IPS-18c (cell line): ENCODE measurements around the gene MRPS10.
"Not testable (repeated sequence)": the region's sequence is repeated elsewhere in the genome, so short reads cannot be mapped to it uniquely, and the experiment has no call there.

Experiments
- H3K4me3 ChIP-seq: 2 replicates; pipeline ENCODE4 v1.7.0; 2013; ENCODE audit warnings: low read depth, mild to moderate bottlenecking, low read length, moderate library complexity; ENCODE audit not compliant: insufficient read depth
- H3K9me3 ChIP-seq: one replicate; pipeline ENCODE4 v1.6.1; 2013; ENCODE audit warnings: mild to moderate bottlenecking, low read length, moderate library complexity; ENCODE audit not compliant: control insufficient read depth, insufficient read depth

The MRPS10 gene

DNA sequence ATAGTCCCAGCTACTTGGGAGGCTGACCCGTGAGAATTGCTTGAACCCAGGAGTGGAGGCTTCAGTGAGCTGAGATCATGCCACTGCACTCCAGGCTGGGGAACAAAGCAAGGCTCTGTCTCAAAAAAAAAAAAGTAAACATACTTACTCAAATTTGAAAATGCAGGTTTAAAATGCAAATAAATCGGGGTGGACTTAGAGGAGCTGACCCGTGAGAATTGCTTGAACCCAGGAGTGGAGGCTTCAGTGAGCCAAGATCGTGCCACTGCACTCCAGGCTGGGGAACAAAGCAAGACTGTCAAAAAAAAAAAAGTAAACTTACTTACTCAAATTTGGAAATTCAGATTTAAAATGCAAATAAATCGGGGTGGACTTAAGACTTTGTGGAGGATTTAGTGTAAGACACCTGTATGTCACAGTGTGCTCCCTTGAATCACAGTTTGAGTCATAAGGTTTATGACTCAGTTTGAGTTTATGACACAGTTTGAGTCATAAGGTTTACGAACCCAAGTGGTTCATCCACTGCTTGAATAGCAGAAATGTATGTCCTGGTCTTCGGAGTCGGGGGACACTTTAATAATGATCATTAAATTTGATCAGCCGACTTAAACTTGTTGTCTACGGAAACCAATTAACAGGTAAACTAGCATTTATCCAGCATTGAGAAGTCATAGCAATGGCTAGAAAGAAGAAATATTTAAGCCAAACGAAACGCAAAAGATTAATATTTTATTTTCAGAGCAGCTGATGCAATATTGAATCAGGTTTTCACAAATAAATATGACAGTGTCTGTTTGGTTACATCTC is 6.8 kb upstream of the MRPS10 start:
- no peak overlapping the region for H3K4me3 ChIP-seq
- H3K9me3 ChIP-seq = no peaks in the 10 kb centered on the region

DNA sequence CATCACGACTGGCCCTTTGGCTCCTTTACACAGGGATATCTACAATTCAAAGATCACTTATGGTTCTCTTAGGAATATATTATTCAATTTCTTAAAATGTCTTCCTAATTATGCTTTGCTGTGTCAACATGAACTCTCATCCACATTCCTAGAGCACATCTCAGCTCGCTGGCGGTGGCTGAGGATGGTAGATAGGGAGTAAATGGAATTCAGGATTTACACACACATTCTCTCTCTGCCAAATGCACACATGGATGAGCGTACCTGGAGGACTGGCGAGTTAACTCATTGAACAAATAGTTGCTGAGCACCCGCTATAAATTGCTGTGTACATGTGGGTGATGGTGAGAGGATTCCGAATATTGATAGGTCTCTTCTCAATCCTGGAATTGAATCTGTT is 4.8 kb upstream of the MRPS10 start:
- Histone ChIP-seq H3K4me3 (no peak overlapping the region), H3K9me3 (no peaks in the 10 kb centered on the region)

- no peaks in the 10 kb centered on the region for H3K9me3 ChIP-seq
- no peak overlapping the region for H3K4me3 ChIP-seq
Measured at GRCh38 chr6:42221546-42221945, 3.9 kb upstream of the MRPS10 start.

DNA sequence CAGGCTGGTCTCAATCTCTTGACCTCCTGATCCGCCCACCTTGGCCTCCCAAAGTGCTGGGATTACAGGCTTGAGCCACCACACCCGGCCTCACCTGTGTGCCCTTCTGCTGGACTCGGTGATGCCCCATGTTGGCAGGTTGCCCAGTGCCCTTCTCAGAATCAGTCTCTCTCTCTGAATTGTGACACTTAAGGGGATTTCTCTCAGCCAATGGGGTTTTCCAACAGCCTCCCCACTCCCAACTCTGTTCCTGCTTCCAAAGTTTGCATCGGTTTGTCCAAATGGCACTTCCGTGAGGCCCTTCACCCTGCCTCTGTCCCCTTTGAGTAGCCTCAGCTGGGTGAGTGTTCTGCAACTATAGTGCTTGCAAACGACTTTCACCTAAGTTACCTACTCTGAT is 3.1 kb upstream of the MRPS10 start:
- no peaks in the 10 kb centered on the region for H3K9me3 ChIP-seq
- H3K4me3 ChIP-seq = no peak overlapping the region

DNA sequence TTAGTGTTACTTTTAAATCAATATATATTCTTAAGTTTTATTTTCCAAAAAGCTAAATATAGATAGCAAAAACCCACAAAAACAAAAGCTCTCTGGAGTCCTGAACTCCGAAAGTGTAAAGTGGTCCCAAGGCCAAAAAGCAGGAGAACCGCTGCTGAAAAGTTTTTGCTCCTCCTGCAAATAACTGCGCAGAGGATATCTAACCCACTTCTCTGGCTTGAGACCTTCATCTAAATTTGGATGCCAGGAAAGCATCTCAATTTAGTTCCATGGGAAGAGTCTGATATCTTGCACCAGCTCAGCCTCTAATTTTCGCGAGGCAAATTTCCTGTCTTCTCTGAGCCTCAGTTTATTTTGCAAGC is 523 bp downstream of the MRPS10 start:
- no peaks in the 10 kb centered on the region for H3K9me3 ChIP-seq
- H3K4me3 ChIP-seq = peak overlapping the region; percentile 89

GRCh38 chr6:42216495-42216894 is 1.2 kb downstream of the MRPS10 start:
- H3K4me3 ChIP-seq = not testable (repeated sequence)

GRCh38 chr6:42212442-42212841 is 5.2 kb downstream of the MRPS10 start:
- H3K9me3 ChIP-seq = no peaks in the 10 kb centered on the region
- no peak overlapping the region for H3K4me3 ChIP-seq

More at GRCh38 chr6:42216495-42216894, 1.2 kb downstream of the MRPS10 start:
- H3K9me3 ChIP-seq = not testable (repeated sequence)

DNA sequence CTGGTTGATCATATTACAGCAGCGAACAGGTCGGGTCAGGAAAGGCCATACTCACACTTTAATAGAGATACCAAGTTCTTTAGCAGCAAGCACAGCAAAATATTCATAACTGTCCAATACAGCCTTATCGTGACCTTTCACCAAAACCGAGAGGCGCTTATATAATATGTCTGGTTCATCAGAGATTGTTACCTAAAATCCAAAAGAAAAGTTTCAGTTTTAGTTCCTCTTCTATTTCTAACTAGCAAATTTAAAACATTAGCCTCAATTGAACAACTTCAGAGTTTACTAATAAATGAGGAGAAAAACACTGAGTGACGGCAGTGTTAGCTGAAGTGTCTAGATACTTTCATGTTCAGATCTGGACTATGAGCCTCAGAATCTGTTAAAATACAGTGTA is 5.9 kb downstream of the MRPS10 start:
- Histone ChIP-seq H3K4me3 (no peak overlapping the region), H3K9me3 (no peaks in the 10 kb centered on the region)

- H3K9me3 ChIP-seq = no peaks in the 10 kb centered on the region
- no peak overlapping the region for H3K4me3 ChIP-seq
Measured at GRCh38 chr6:42210551-42210950, 7.1 kb downstream of the MRPS10 start.

DNA sequence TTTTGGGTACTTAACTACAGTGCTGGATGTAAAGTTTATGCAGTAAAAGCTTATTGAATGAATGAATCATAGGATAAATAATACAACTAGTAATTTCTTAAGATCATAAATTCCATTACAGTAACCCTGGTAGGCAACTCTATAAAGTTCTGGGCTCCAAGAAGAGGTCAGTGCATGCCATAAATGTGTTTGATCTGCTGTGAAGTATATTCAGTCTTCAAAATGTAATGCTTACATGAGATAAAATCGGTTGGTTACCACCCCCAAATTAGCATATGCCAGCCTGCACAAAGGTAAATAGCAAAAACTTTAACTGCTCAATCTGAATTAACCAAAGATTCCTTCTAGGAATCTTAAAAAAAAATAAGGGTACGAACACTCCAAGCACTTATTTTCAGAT is 10.1 kb downstream of the MRPS10 start:
- H3K9me3 ChIP-seq, H3K4me3 ChIP-seq: not testable (repeated sequence)

DNA sequence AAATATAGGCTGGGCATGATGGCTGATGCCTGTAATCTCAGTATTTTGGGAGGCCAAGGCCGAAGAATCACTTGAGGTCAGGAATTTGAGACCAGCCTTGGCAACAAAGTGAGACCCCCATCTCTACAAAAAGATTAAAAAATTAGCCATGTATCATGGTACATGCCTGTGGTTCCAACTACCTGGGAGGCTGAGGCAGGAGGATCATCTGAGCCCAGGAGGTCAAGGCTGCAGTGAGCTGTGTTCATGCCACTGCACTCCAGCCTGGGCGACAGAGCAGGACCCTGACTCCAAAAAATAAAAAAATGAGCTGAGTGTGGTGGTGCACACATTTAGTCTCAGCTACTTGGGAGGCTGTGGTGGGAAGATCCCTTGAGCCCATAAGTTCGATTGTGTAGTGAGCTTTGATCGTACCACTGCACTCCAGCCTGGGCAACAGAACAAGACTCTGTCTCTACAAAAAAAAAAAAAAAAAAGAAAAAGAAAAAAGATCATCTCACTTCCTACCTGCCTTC is 12.8 kb downstream of the MRPS10 start:
- no peak overlapping the region for H3K4me3 ChIP-seq
- no peaks in the 10 kb centered on the region for H3K9me3 ChIP-seq

DNA sequence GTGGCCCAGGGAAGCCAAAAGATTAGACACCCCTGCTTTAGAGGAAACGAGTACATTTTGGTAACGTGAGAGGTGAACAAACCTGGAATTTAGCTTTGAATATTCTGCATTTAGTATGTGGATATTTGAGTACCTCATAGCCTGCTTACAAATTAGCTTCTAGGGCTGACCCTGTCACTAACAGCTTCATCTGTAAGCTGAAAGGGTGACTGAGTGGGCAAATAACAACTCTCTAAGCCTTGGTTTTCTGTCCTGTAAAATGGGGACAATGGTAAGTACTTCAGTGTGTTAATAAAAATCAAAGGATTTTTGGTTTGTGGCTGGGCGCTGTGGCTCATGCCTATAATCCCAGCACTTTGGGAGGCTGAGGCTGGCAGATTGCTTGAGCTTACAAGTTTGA is 14.5 kb downstream of the MRPS10 start:
- Histone ChIP-seq H3K9me3 (no peaks in the 10 kb centered on the region), H3K4me3 (no peak overlapping the region)

DNA sequence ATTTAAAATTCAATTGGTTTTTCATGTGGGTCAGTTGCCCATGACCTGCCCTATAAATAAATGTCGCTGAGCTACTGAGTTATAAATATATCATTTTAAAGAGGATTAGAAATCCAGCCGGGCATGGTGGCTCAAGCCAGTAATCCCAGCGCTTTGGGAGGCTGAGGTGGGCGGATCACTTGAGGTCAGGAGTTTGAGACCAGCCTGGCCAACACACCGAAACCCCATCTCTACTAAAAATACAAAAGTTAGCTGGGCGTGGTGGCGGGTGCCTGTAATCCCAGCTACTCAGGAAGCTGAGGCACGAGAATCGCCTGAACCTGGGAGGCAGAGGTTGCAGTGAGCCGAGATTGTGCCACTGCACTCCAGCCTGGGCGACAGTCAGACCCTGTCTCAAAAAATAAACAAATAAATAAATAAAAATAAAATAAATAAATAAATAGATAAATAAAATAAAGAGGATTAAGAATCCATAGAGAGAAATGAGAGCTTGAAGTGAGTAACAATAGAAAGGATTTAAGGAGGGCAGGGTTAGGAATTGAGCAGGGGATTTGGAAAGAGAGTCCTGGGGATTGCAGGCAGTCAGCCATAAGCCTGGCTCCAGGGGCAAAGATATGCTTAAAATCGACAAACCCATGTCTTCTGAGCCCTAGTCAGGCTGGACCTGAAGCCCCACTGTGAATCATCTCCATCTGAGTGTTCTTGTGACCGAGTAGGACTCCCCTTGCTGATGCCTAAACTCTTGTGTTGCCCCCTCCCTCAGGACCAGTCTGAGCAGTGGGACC is 15.3 kb downstream of the MRPS10 start:
- not testable (repeated sequence) for H3K4me3 ChIP-seq, H3K9me3 ChIP-seq

- Histone ChIP-seq H3K9me3 (no peaks in the 10 kb centered on the region), H3K4me3 (no peak overlapping the region)
Measured at GRCh38 chr6:42201382-42201781, 16.3 kb downstream of the MRPS10 start.

DNA sequence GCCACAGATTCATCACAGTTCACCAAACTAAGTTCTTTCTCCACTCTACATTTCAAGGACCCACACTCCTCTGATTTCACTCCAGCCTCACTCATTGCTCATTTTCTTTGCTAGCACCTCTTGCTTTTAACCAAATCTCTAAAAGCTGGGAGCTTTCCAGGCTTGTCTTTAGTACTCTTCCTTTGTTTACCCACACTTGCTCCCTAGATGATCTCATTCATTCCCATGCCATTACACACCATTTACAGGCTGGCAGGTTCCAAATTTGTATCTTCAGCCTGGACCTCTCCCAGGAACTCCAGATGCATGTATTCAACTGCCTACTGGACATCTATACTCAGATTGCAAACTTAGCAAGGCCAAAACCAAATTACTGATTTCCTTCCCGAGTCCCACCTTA is 17.6 kb downstream of the MRPS10 start:
- no peak overlapping the region for H3K4me3 ChIP-seq

DNA sequence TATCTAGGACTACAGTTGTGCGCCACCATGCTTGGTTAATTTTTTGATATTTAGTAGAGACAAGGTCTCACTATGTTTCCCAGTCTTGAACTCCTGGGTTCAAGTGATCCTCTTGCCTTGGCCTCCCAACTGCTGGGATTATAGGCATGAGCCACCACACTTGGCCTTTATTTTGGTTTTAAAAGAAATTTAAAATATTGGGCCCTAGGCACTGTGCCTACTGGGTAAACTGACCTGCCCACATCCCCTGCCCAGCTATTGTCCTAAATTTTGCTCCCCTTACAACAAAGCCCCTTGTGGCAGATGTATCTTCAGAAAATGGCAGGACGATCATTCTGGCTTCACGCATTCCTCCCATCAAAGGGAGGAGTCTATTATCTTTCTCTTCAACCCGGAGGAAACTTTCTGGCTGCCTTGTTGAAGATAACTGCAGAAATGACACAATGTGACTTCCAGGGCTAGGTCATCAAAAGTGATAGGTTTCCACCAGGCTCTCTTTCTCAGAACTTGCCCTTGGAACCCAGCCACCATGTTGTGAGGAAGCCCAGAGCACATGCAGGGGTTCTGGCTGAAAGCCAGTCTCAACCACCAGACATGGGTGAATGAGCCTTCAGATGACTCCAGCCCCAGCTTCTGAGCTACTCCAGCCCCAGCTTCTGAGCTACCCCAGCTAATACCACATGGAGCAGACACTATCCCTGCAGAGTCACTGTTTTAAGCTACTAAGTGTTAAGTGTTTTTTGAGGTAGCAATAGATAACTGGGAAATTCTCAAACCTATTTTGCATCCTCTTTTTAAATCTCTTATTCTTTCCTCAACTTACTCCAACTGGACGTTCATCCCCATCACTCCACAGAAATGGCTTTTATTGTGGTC is 18.3 kb downstream of the MRPS10 start:
- Histone ChIP-seq H3K9me3 (no peaks in the 10 kb centered on the region), H3K4me3 (no peak overlapping the region)

More for the DNA sequence above, 17.6 kb downstream of the MRPS10 start:
- no peaks in the 10 kb centered on the region for H3K9me3 ChIP-seq

- H3K4me3 ChIP-seq = no peak overlapping the region
- no peaks in the 10 kb centered on the region for H3K9me3 ChIP-seq
Measured at GRCh38 chr6:42197555-42198362, 19.9 kb downstream of the MRPS10 start.
